Amygdala (tissue), 56 donors: Measurements from ENCODE around the gene DPYD.
A peak's percentile ranks its signal among the peaks of the same experiment; 100 is the strongest.

Source experiments
- DNase-seq, 56 donors: peaks; one replicate each; lab custom pipeline; 2025; lab: John Stamatoyannopoulos, UW

The DPYD gene

GRCh38 chr1:97499667-97500066 lies 421.2 kb downstream of the DPYD start:
- DNase-seq: no peak

- no peak for DNase-seq
Observed at GRCh38 chr1:97489834-97490233, 431.0 kb downstream of the DPYD start.

GRCh38 chr1:97488530-97488929 lies 432.3 kb downstream of the DPYD start:
- DNase-seq: no peak

DNA sequence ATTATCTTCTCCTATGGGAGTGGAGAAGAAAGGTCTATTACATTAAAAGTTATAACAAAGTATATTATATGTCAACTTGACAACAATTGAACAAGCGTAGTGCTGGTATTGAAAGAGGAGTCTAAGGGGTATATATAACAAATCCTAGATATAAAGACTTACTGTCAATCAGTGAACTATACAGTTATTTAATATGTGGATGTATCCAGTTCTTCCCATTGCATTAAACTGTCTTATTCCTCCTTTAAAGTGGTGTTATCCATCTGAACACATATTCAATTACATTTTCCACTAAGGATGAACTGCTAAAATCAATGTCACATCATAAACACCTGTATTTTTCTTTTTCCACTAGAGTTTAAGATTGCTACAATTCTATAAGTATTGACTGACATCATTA lies 438.8 kb downstream of the DPYD start:
- DNase-seq: no peak

- DNase-seq: no peak
Observed at GRCh38 chr1:97467445-97467844, 453.4 kb downstream of the DPYD start.

DNA sequence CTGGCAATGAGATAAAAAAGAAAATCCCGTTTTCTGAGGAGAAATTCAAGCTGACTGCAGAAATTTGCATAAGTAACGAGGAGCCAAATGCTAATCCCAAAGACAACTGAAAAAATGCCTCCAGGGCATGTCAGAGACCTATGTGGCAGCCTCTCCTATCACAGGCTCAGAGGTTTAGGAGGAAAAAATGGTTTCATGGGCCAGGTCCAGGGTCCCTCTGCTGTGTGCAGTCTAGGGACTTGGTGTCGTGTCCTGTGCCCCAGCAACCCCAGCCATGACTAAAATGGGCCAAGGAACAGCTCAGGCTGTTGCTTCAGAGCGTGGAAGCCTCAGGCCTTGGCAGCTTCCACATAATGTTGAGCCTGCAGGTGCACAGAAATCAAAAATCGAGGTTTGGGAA lies 456.5 kb downstream of the DPYD start:
- DNase-seq: no peak

GRCh38 chr1:97461782-97462181 lies 459.1 kb downstream of the DPYD start:
- no peak for DNase-seq

- no peak for DNase-seq
Observed at GRCh38 chr1:97457446-97458089, 463.3 kb downstream of the DPYD start.

- DNase-seq: no peak
Observed at GRCh38 chr1:97451944-97452343, 468.9 kb downstream of the DPYD start.

DNA sequence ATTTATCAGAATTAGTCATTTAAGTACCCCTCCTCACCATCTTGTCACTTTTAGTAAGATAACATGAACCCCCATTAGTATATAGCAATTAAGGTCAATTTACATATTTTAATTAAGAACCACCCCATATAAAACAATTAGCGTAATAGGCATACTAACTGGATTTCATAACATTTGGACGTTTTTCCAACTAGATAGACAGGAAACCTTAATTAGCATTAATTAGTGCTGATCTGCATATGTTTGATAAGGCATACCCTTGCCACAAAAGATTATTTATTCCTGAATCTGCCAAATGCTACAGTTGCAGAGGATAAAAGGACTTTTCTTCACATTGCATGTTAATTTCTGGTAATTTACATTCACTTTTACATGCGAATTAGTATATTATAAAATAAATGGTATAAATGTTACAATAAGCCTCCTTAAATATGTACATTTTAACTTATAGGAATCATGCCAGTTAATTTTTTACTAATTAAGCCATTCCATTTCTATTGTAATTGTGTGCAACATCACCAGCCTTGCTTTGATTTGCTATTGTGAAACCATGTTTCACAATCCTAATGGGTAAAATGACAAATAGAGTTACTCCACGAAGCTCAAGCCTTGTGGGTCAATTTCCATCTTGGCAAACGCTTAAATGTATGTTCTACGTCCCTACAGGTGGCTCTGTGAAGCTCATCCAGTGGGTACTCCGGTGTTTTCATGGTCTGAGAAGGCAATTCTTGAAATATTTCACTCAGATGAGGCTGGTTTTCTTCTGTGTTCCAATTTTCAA lies 469.6 kb downstream of the DPYD start:
- DNase-seq: no peak

GRCh38 chr1:97441966-97442365 lies 478.9 kb downstream of the DPYD start:
- DNase-seq: no peak

GRCh38 chr1:97433824-97434177 lies 487.0 kb downstream of the DPYD start:
- DNase-seq: no peak

- no peak for DNase-seq
Observed at GRCh38 chr1:97433094-97433823, 487.6 kb downstream of the DPYD start.

DNA sequence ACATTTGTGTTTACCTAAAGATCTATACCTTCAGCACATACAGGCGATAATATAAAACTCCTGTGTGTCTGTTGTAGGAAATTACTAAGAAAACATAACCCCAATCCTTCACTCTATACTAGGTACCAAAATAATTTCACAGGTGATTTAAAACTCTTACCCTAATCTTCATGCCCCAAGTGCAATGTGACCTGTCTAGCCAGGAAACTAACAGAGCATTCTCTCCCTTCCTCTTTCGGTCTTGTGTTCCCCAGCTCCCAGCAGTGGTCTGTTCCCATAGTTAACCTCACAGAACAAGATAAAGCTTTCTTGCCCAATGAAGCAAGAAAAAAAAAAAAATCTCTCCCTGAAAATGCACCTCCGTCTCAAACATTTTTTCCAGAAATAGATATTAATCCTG lies 493.5 kb downstream of the DPYD start:
- no peak for DNase-seq

- no peak for DNase-seq
Observed at GRCh38 chr1:97424209-97424608, 496.6 kb downstream of the DPYD start.

DNA sequence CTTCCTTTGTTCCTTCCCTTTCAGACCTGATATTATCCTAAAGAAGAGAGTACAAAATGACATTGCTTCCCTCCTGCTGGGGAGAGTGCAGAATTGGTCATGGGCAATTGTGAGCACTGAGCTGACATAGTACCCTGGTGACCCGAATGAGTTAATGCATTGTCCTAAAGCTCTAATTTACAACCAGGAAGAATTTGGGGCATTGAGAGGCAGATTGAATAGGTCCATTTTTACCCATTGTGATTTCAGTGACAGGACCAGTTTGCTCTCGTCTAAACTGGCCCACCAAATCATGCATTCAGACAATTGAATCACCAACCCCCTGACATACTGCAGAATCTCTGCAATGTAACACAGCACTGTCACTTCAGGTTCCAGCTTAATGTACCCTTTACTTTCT lies 497.4 kb downstream of the DPYD start:
- peak in 3 of 56 donors; percentile 2 to 57 (median 8) for DNase-seq

GRCh38 chr1:97417661-97418060 lies 503.2 kb downstream of the DPYD start:
- DNase-seq: no peak

- DNase-seq: no peak
Observed at GRCh38 chr1:97414682-97415312, 506.0 kb downstream of the DPYD start.

- no peak for DNase-seq
Observed at GRCh38 chr1:97412737-97413136, 508.1 kb downstream of the DPYD start.

GRCh38 chr1:97412166-97412565 lies 508.7 kb downstream of the DPYD start:
- no peak for DNase-seq

DNA sequence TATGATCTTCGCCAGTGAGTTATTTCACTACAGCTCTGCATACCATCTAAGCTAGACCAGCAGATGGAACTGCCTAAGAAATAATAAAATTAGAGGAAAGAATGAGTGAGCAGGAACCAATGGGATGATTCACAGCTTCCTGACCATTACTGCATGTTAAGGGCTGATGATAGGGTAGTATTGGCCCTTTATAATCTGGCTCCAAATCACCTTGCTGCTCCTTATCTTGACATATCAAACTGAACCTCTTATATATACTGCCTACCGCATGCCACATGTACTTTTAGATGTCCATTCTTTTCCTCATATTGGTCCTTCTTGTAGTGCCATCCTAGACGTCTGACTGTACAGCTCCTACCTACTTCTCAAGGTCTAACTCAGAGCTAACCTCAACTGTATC lies 524.4 kb downstream of the DPYD start:
- no peak for DNase-seq
